ENCODE data around the gene RAD54L.

Gene RAD54L

DNA sequence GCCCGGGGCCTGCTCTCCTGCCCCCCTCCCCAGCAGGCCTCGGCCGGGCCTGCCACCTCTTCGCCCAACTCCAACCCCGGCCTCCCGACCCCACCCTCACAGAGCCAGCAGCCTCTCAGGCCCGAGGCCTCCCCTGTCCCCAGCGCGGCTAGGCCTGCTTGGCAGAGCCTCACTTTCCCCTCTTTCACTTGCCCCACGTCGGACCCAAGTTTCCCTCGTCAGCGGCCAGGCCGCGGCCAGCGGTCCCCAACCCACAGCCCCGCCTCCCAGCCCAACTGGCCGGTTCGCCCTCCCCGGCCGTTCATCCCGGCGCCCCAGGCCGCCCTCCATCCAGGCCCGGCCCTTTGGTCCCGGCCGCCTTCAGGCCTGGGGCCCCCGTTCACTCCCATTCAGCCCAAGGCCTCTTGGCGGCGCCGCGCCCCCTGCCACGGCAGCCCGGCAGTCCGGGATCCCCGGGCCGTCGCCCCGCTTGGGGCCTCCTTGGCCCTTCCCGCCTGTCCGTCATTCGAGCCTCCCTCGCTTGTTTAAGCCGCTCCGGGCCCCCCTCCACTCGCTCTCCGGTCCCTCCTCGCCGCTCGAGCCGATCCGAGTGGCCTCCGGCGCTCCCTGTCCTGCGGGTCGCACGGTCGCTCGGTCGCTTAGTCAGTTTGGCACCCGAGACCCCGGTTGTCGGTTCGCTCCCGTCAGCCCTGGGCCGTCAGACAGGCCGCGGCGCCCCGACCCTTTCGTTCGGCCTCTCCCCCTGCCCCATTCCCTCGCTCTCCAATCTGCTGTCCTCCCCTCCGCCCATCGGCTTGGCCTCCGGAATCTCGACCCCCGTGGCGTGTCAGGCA is 54.5 kb downstream of the RAD54L start:
- TF ChIP-seq, protein P1, sequence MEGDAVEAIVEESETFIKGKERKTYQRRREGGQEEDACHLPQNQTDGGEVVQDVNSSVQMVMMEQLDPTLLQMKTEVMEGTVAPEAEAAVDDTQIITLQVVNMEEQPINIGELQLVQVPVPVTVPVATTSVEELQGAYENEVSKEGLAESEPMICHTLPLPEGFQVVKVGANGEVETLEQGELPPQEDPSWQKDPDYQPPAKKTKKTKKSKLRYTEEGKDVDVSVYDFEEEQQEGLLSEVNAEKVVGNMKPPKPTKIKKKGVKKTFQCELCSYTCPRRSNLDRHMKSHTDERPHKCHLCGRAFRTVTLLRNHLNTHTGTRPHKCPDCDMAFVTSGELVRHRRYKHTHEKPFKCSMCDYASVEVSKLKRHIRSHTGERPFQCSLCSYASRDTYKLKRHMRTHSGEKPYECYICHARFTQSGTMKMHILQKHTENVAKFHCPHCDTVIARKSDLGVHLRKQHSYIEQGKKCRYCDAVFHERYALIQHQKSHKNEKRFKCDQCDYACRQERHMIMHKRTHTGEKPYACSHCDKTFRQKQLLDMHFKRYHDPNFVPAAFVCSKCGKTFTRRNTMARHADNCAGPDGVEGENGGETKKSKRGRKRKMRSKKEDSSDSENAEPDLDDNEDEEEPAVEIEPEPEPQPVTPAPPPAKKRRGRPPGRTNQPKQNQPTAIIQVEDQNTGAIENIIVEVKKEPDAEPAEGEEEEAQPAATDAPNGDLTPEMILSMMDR (IDR thresholded peaks at IDR 0.05): no peak
- DNase-seq (ENCODE audit: low spot score): peak; percentile 81
- H3K27ac ChIP-seq: peak overlapping the region; percentile 89 to 99
- H3K4me3 ChIP-seq: peak overlapping the region; percentile 97

DNA sequence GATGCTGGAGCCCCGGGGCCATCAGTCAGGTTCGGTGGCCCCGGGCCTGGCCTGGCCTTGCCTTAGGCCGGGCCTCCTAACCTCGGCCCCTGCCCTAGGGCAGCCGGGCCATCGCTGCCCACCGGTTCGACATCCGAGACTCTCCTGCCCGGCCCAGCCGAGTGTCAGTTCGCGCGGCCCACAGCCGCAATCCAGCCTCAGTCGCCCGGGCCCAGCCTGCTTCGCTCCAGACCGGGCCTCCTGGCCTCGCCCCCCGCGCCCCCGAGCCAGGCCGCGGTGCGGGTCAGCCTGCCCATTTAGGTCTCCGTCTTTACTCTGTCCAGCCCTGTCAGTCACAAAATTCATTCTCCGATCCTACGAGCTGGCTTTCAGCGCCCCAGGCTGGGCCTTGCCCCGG is 55.1 kb downstream of the RAD54L start:
- DNase-seq (ENCODE audit: low spot score): no peak
- H3K4me3 ChIP-seq: peak overlapping the region; percentile 97
- TF ChIP-seq, protein P1 (IDR thresholded peaks at IDR 0.05): no peak
- H3K27ac ChIP-seq: peak overlapping the region; percentile 89 to 99

DNA sequence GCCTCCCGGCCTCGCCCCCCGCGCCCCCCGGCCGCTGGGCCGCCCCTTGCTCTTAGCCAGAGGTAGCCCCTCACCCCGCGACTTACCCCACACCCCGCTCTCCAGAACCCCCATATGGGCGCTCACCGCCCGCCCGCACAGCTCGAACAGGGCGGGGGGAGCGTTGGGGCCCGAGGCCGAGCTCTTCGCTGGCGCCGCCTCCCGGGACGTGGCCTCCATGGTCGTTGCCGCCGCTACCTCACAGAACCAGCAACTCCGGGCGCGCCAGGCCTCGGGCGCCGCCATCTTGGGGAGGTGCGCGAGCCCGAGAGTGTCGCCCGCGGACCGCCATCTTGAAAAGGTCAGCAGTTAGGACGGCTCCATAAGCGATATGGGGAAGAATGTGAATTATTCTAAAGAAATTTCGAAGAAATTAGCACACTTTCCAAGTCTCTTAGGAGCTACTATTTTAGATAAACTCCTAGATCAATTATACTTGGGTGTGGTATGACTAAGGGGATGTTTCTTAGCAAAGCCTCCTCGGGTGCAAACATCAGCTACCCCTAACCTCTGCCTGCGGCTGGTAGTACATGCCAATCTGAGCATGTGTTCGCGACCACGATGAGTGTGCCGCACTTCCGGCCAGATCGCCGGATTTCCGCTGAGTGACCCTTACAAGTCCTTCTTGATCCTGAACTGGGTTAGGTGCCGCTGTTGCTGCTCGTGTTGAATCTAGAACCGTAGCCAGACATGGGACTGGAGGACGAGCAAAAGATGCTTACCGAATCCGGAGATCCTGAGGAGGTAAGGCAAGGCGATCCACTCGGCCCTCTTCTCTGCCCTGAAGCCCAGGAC is 55.7 kb downstream of the RAD54L start, which contains the start of the genes LRRC41 and UQCRH:
LRRC41 (minus strand) TSS at position 579 of the 834 bp plus-strand sequence; CDS start at position 285, 294 bp downstream.
UQCRH (plus strand) TSS at position 661 of the 834 bp plus-strand sequence; CDS start at position 730, 69 bp downstream.
- peak within 1 kb of the TSS; percentile 89 to 99 for H3K27ac ChIP-seq
- peak within 1 kb of the TSS; percentile 97 for H3K4me3 ChIP-seq
- peak; percentile 97 for DNase-seq (ENCODE audit: low spot score)
- TF ChIP-seq, protein P1 (IDR thresholded peaks at IDR 0.05): no peak

DNA sequence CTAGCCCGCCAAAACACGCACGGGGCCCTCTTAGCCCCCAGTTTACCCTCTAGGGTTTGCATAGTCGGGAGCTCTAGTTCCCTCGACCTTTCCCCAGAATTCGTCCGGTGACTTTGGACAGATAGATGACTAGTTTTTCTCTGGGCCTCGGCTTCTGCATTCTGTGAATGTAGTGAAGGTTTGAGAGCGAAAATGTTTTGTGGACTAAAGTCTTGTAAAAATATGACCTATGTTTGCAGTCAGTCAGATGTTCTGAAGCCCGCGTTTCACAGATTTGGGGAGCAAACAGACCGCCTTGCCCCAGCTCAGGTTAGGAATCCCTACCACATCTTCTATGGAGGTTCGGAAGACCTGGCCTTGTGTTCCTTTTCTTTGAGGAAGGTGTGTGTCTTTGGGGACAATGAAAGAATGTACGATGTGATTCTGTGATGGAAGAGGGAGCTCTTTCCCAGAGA is 56.3 kb downstream of the RAD54L start:
- TF ChIP-seq, protein P1 (IDR thresholded peaks at IDR 0.05): no peak
- DNase-seq (ENCODE audit: low spot score): no peak
- peak overlapping the region; percentile 97 for H3K4me3 ChIP-seq
- peak overlapping the region; percentile 89 to 99 for H3K27ac ChIP-seq

DNA sequence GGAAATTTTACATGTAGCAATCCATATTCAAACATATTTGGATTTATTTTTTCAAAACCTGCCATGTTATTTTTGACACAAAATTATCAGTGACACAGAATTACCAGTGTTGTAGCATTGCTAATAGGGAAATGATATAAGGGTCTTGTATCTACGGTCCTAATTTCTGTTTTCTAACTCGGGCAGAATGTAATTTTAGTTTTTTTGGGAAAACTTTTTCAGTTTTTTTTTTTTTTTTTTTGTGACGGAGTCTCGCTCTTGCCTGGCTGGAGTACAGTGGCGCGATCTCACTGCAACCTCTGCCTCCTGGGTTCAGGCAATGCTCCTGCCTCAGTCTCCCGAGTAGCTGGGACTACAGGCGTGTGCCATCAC is 58.6 kb downstream of the RAD54L start:
- no peak overlapping the region for H3K27ac ChIP-seq
- no peak overlapping the region for H3K4me3 ChIP-seq
- TF ChIP-seq, protein P1 (IDR thresholded peaks at IDR 0.05): no peak
- DNase-seq (ENCODE audit: low spot score): no peak

DNA sequence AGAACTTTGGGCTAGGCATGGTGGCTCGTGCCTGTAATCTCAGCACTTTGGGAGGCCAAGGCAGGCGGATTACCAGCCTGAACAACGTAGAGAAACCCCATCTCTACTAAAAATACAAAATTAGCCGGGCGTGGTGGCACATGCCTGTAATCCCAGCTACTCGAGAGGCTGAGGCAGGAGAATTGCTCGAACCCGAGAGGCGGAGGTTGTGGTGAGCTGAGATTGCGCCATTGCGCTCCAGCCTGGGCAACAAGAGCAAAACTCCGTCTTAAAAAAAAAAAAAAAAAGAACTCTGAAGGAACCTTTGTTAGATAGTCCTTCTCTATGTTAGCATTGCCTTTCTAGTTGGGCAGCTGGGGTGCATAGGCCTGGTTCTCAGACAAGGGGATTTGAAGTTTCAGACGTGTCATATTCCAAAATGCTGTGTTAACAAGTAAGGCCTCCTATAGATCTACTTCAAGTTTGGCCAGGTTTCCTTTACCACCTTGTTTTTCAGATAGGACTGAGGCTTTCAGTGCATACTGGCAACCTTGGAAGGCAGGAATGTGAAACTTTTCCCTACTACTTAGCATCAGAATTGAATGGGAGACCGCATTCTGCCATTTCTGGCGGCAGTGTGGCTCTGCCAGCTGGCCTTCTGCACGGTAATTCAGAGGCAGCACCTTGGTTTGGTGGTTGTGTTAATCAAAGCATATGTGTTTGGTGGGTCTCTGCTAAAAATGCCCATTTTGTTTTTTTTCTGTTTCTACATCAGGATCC is 62.0 kb downstream of the RAD54L start:
- TF ChIP-seq, protein P1 (IDR thresholded peaks at IDR 0.05): no peak
- DNase-seq (ENCODE audit: low spot score): no peak
- Histone ChIP-seq H3K27ac (no peak overlapping the region), H3K4me3 (no peak overlapping the region)

All from coronary artery (tissue), 2 donors.